ENCODE data around the gene ST3GAL5.

The ST3GAL5 gene

GRCh38 chr2:85803704-85804425, 84.9 kb downstream of the ST3GAL5 start:
- no peak for DNase-seq

- DNase-seq = no peak
Measured at GRCh38 chr2:85802354-85803103, 86.3 kb downstream of the ST3GAL5 start.

GRCh38 chr2:85801871-85802270, 86.9 kb downstream of the ST3GAL5 start:
- DNase-seq = no peak

- DNase-seq = no peak
Measured at GRCh38 chr2:85800586-85800985, 88.2 kb downstream of the ST3GAL5 start.

- no peak for DNase-seq
Measured at GRCh38 chr2:85799215-85799956, 89.4 kb downstream of the ST3GAL5 start.

- DNase-seq = peak; percentile 20
Measured at GRCh38 chr2:85797921-85798320, 90.9 kb downstream of the ST3GAL5 start.

- DNase-seq = no peak
Measured at GRCh38 chr2:85797263-85797660, 91.5 kb downstream of the ST3GAL5 start.

GRCh38 chr2:85796341-85797262, 92.2 kb downstream of the ST3GAL5 start:
- DNase-seq = no peak

- no peak for DNase-seq
Measured at GRCh38 chr2:85796046-85796340, 92.8 kb downstream of the ST3GAL5 start.

- no peak for DNase-seq
Measured at GRCh38 chr2:85795331-85796045, 93.3 kb downstream of the ST3GAL5 start.

- no peak for DNase-seq
Measured at GRCh38 chr2:85794491-85795121, 94.2 kb downstream of the ST3GAL5 start.

GRCh38 chr2:85794038-85794441, 94.8 kb downstream of the ST3GAL5 start:
- no peak for DNase-seq

GRCh38 chr2:85793584-85793983, 95.2 kb downstream of the ST3GAL5 start:
- DNase-seq = no peak

GRCh38 chr2:85792783-85793441, 95.9 kb downstream of the ST3GAL5 start:
- no peak for DNase-seq

- DNase-seq = no peak
Measured at GRCh38 chr2:85791704-85792565, 96.9 kb downstream of the ST3GAL5 start.

- no peak for DNase-seq
Measured at GRCh38 chr2:85790499-85791188, 98.1 kb downstream of the ST3GAL5 start.

GRCh38 chr2:85790032-85790431, 98.8 kb downstream of the ST3GAL5 start:
- no peak for DNase-seq

- DNase-seq = no peak
Measured at GRCh38 chr2:85789271-85789670, 99.5 kb downstream of the ST3GAL5 start.

- no peak for DNase-seq
Measured at GRCh38 chr2:85788603-85789002, 100.2 kb downstream of the ST3GAL5 start.

GRCh38 chr2:85787981-85788340, 100.8 kb downstream of the ST3GAL5 start:
- DNase-seq = no peak
